Measurements from ENCODE around the gene ANKS6.

ANKS6 gene

DNA sequence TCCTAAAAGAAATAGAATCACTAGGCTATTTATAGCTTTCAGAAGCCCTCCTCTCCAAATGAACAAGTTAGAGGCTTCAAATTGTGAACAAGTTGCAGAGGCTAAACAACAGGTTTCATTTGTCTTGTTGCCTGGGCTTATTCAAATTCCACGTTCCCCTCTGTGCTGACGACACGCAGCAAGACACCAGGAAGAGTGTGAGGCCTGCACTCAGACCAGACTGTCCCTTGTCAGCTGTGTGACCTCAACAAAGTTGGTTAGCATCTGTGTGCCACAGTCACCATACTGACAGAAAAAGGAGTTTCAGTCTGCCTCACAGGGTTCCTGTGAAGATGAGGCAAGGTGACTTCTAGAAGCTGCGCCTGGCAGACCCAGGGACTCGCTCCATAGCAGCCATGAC is 65.5 kb downstream of the ANKS6 start:
- Histone ChIP-seq H3K27me3 (ENCODE audit: insufficient read depth, low read length, poor library complexity) (no peaks in the 10 kb centered on the region), H3K79me2 (ENCODE audit: insufficient read depth, low read length) (no peaks in the 10 kb centered on the region), H3K27ac (ENCODE audit: low read length) (no peak overlapping the region), H3K4me3 (ENCODE audit: low read depth in 1 of 2, low read length in 2 of 2) (no peak overlapping the region), H3K4me2 (ENCODE audit: insufficient read depth, low read length) (no peak overlapping the region), H3K9ac (ENCODE audit: low read depth, low read length) (no peak overlapping the region), H4K20me1 (ENCODE audit: insufficient read depth, low read length) (no peaks in the 10 kb centered on the region), H3K4me1 (ENCODE audit: insufficient read depth, low read length) (no peaks in the 10 kb centered on the region), H2AFZ (ENCODE audit: low read depth, low read length) (no peak overlapping the region), H3K36me3 (ENCODE audit: insufficient read depth, low read length) (no peaks in the 10 kb centered on the region), H3K9me3 (ENCODE audit: insufficient read depth, low read length, severe bottlenecking) (no peaks in the 10 kb centered on the region)
- ATAC-seq (ENCODE audit: insufficient read depth, low read depth) = no peak
- no peak for DNase-seq
- TF ChIP-seq CTCF (IDR thresholded peaks at IDR 0.05; ENCODE audit: borderline replicate concordance, extremely low read depth, low read length, poor library complexity, severe bottlenecking) = no peak

DNA sequence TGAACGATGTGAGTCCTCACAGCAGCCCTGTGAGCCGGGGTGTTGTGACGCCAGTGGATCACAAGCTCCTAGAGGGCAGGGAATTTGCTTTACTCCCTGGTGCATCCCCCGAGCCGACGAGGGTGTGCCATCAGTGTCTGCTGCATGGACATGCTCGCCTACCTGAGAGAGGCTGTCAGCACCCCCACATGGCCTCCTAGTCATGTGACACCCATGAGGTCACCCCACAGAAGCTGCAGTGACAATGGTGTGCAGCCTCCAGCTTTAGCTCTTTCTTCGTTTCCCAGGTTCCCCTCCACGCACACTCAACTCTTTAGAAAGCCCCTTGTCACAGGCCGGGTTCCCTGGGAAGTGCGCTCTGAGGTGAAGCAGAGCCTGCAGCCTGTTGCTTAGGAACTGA is 67.9 kb downstream of the ANKS6 start:
- DNase-seq (no peak), ATAC-seq (ENCODE audit: insufficient read depth, low read depth) (no peak)
- H3K27me3 ChIP-seq (ENCODE audit: insufficient read depth, low read length, poor library complexity) = peaks cover 5% of the 10 kb centered on the region
- no peaks in the 10 kb centered on the region for H3K79me2 ChIP-seq (ENCODE audit: insufficient read depth, low read length)
- H3K36me3 ChIP-seq (ENCODE audit: insufficient read depth, low read length) = no peaks in the 10 kb centered on the region
- no peaks in the 10 kb centered on the region for H4K20me1 ChIP-seq (ENCODE audit: insufficient read depth, low read length)
- H3K27ac ChIP-seq (ENCODE audit: low read length) = no peak overlapping the region
- H2AFZ ChIP-seq (ENCODE audit: low read depth, low read length) = no peak overlapping the region
- H3K4me2 ChIP-seq (ENCODE audit: insufficient read depth, low read length) = no peak overlapping the region
- H3K9ac ChIP-seq (ENCODE audit: low read depth, low read length) = no peak overlapping the region
- no peaks in the 10 kb centered on the region for H3K4me1 ChIP-seq (ENCODE audit: insufficient read depth, low read length)
- TF ChIP-seq EZH2 (IDR thresholded peaks at IDR 0.05; ENCODE audit: borderline replicate concordance, low read depth, low read length, severe bottlenecking) (no peak), CTCF (IDR thresholded peaks at IDR 0.05; ENCODE audit: borderline replicate concordance, extremely low read depth, low read length, poor library complexity, severe bottlenecking) (no peak)
- no peak overlapping the region for H3K4me3 ChIP-seq (ENCODE audit: low read depth in 1 of 2, low read length in 2 of 2)
- no peaks in the 10 kb centered on the region for H3K9me3 ChIP-seq (ENCODE audit: insufficient read depth, low read length, severe bottlenecking)

- Histone ChIP-seq H3K4me1 (ENCODE audit: insufficient read depth, low read length) (no peaks in the 10 kb centered on the region), H3K4me2 (ENCODE audit: insufficient read depth, low read length) (no peak overlapping the region), H3K9ac (ENCODE audit: low read depth, low read length) (no peak overlapping the region)
These were observed 68.9 kb downstream of the ANKS6 start for GRCh38 chr9:98727428-98727827.

More at GRCh38 chr9:98727428-98727827, 68.9 kb downstream of the ANKS6 start:
- DNase-seq (no peak), ATAC-seq (ENCODE audit: insufficient read depth, low read depth) (no peak)
- no peaks in the 10 kb centered on the region for H4K20me1 ChIP-seq (ENCODE audit: insufficient read depth, low read length)
- no peaks in the 10 kb centered on the region for H3K9me3 ChIP-seq (ENCODE audit: insufficient read depth, low read length, severe bottlenecking)
- H3K27me3 ChIP-seq (ENCODE audit: insufficient read depth, low read length, poor library complexity) = peaks cover 5% of the 10 kb centered on the region
- no peaks in the 10 kb centered on the region for H3K36me3 ChIP-seq (ENCODE audit: insufficient read depth, low read length)
- no peak overlapping the region for H2AFZ ChIP-seq (ENCODE audit: low read depth, low read length)
- H3K4me3 ChIP-seq (ENCODE audit: low read depth in 1 of 2, low read length in 2 of 2) = no peak overlapping the region
- no peaks in the 10 kb centered on the region for H3K79me2 ChIP-seq (ENCODE audit: insufficient read depth, low read length)
- TF ChIP-seq CTCF (IDR thresholded peaks at IDR 0.05; ENCODE audit: borderline replicate concordance, extremely low read depth, low read length, poor library complexity, severe bottlenecking) (no peak), EZH2 (IDR thresholded peaks at IDR 0.05; ENCODE audit: borderline replicate concordance, low read depth, low read length, severe bottlenecking) (no peak)
- no peak overlapping the region for H3K27ac ChIP-seq (ENCODE audit: low read length)

All from DND-41 (cell line).